Middle frontal gyrus (tissue), 1 donor: ENCODE data around the gene TYRP1.

Experiments
- DNase-seq: peaks from one replicate; pipeline ENCODE4 v3.0.0-alpha.2; 2015; ENCODE audit warnings: low spot score; ENCODE audit errors: extremely low spot score

Gene TYRP1

GRCh38 chr9:12696931-12697622, 3.9 kb downstream of the TYRP1 start:
- no peak for DNase-seq

GRCh38 chr9:12697719-12698118, 4.5 kb downstream of the TYRP1 start:
- no peak for DNase-seq

GRCh38 chr9:12698266-12698665, 5.1 kb downstream of the TYRP1 start:
- DNase-seq: no peak

- DNase-seq: no peak
These were observed 5.8 kb downstream of the TYRP1 start for GRCh38 chr9:12698986-12699385.

- DNase-seq: no peak
These were observed 6.3 kb downstream of the TYRP1 start for GRCh38 chr9:12699529-12699928.

GRCh38 chr9:12701126-12701525, 7.9 kb downstream of the TYRP1 start:
- DNase-seq: no peak

GRCh38 chr9:12702160-12702758, 9.1 kb downstream of the TYRP1 start:
- no peak for DNase-seq

- no peak for DNase-seq
These were observed 10.8 kb downstream of the TYRP1 start for GRCh38 chr9:12703996-12704395.

- DNase-seq: no peak
These were observed 12.7 kb downstream of the TYRP1 start for GRCh38 chr9:12705738-12706391.

- DNase-seq: no peak
These were observed 15.5 kb downstream of the TYRP1 start for GRCh38 chr9:12708562-12709298.

GRCh38 chr9:12712532-12712931, 19.3 kb downstream of the TYRP1 start:
- no peak for DNase-seq

GRCh38 chr9:12715268-12715667, 22.1 kb downstream of the TYRP1 start:
- no peak for DNase-seq

GRCh38 chr9:12716823-12717600, 23.8 kb downstream of the TYRP1 start:
- no peak for DNase-seq

GRCh38 chr9:12717907-12718306, 24.7 kb downstream of the TYRP1 start:
- DNase-seq: no peak

- peak; percentile 76 for DNase-seq
These were observed 25.4 kb downstream of the TYRP1 start for GRCh38 chr9:12718482-12719026.

GRCh38 chr9:12719431-12719830, 26.2 kb downstream of the TYRP1 start:
- peak; percentile 41 for DNase-seq

GRCh38 chr9:12720551-12720950, 27.4 kb downstream of the TYRP1 start:
- DNase-seq: no peak

- no peak for DNase-seq
These were observed 28.9 kb downstream of the TYRP1 start for GRCh38 chr9:12722131-12722530.

GRCh38 chr9:12723409-12724028, 30.3 kb downstream of the TYRP1 start:
- DNase-seq: no peak

GRCh38 chr9:12726795-12727194, 33.6 kb downstream of the TYRP1 start:
- DNase-seq: no peak

GRCh38 chr9:12730198-12730597, 37.0 kb downstream of the TYRP1 start:
- DNase-seq: no peak
